Natural killer cell (primary cell): ENCODE data around the gene METTL16. TPM values are rescaled to one million over a fixed set of nuclear protein-coding genes. Genes with fewer than 3 reads are reported as not detected.

Experiments used
- ATAC-seq, 3 donors: fragments of 150-1000 bp in 2 of 3; fragments of 200-7000 bp in 1 of 3; cut with Tn5 transposase; 1 replicate in 1 of 3; 2 replicates in 2 of 3; pipeline ENCODE4 v1.10.0; 2021; ENCODE audit warnings: mild to moderate bottlenecking in 2 of 3, moderate library complexity in 2 of 3
- DNase-seq, 2 donors: peaks; one replicate each; pipeline versions ENCODE4 v3.0.0 to v3.0.0-alpha.2; 2013 to 2021; ENCODE audit warnings: mixed read lengths in 1 of 2
- H3K27ac ChIP-seq: one replicate; pipeline ENCODE4 v1.5.1; 2013; ENCODE audit warnings: mild to moderate bottlenecking, low read length
- H3K27me3 ChIP-seq: one replicate; pipeline ENCODE4 v1.6.1; 2013; ENCODE audit warnings: low read length; ENCODE audit not compliant: control insufficient read depth, insufficient read depth
- H3K36me3 ChIP-seq: one replicate; pipeline ENCODE4 v1.6.1; 2013; ENCODE audit warnings: low read length; ENCODE audit not compliant: control insufficient read depth, insufficient read depth
- H3K4me1 ChIP-seq: one replicate; pipeline ENCODE4 v1.6.1; 2013; ENCODE audit warnings: low read length; ENCODE audit not compliant: control insufficient read depth, insufficient read depth
- H3K4me3 ChIP-seq: one replicate; pipeline ENCODE4 v1.5.1; 2013; ENCODE audit warnings: low read length
- H3K9me3 ChIP-seq: one replicate; pipeline ENCODE4 v1.6.1; 2013; ENCODE audit warnings: low read length; ENCODE audit not compliant: control insufficient read depth, insufficient read depth
- H3K27ac Mint-ChIP-seq, 2 donors: one replicate each; pipeline ENCODE4 v1.8.0; 2022; ENCODE audit warnings: mild to moderate bottlenecking in 2 of 2, mixed read lengths in 2 of 2, moderate library complexity in 1 of 2
- H3K27me3 Mint-ChIP-seq, 2 donors: one replicate each; pipeline ENCODE4 v1.8.0; 2022; ENCODE audit warnings: low read depth in 2 of 2, mixed read lengths in 2 of 2
- H3K36me3 Mint-ChIP-seq: one replicate; pipeline ENCODE4 v1.8.0; 2022; ENCODE audit warnings: mixed read lengths
- H3K4me1 Mint-ChIP-seq, 2 donors: one replicate each; pipeline ENCODE4 v1.8.0; 2022; ENCODE audit warnings: mixed read lengths in 2 of 2
- H3K4me3 Mint-ChIP-seq: one replicate; pipeline ENCODE4 v1.8.0; 2022; ENCODE audit warnings: mild to moderate bottlenecking, moderate library complexity, mixed read lengths
- H3K9me3 Mint-ChIP-seq, 2 donors: one replicate each; pipeline ENCODE4 v1.8.0; 2022; ENCODE audit warnings: mixed read lengths in 2 of 2
- WGBS: methylation state at CpG from one replicate; pipeline ENCODE4 v1.1.7; 2013; ENCODE audit warnings: missing lambda C conversion rate; ENCODE audit not compliant: insufficient coverage; 5-methylcytosine and 5-hydroxymethylcytosine counted together
- intact Hi-C: fragments of 100-400 bp; cut with micrococcal nuclease; formaldehyde crosslinking; loops from one replicate; pipeline ENCODE4 v1.14.2; 2022
- total RNA-seq, 4 donors: library from RNA; stranded (reverse); fragments of 120-200 nt in 1 of 4; gene quantifications; one replicate each; pipeline versions ENCODE4 v1.2.3 to v1.2.4, GENCODE V29; 2013 to 2022
- TF ChIP-seq, protein P1 (sequence below): fragments of 200-600 bp; IDR thresholded peaks from one replicate; pipeline ENCODE4 v1.8.0; 2022; ENCODE audit warnings: antibody characterized with exemption

METTL16 gene
- total RNA-seq, 3 donors from 2014 or later (not counting 1 experiment from before 2014, with no cell fraction given): 27.9 to 36.9 (median 32.0) TPM

DNA sequence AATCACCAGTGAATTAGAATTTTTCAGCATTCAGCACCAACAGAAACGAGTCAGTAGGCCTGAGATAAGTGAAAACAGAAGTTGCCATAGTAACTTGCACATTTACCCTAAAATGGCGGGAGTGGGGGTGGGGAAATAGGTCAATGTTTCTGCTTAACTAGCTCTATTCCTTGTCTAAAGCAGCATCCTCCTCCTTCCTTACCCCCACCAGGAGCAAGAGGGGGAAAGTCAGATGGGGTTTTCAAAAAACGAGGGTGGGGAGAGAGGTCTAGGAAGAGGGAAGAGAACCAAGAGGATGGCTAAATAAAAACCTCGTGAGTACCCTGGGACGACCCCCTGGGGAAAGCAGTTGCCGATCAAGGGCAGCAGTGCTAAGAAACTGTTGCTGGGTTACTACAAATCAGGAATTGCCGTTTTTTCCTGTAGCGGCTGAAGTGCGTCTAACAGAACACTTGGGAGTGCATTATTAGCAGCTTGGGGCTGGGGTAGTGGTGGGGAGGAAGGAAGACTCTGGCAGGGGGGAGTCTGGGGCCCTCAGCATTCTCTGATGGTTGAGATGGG is 76.4 kb downstream of the METTL16 start:
- TF ChIP-seq, protein P1, sequence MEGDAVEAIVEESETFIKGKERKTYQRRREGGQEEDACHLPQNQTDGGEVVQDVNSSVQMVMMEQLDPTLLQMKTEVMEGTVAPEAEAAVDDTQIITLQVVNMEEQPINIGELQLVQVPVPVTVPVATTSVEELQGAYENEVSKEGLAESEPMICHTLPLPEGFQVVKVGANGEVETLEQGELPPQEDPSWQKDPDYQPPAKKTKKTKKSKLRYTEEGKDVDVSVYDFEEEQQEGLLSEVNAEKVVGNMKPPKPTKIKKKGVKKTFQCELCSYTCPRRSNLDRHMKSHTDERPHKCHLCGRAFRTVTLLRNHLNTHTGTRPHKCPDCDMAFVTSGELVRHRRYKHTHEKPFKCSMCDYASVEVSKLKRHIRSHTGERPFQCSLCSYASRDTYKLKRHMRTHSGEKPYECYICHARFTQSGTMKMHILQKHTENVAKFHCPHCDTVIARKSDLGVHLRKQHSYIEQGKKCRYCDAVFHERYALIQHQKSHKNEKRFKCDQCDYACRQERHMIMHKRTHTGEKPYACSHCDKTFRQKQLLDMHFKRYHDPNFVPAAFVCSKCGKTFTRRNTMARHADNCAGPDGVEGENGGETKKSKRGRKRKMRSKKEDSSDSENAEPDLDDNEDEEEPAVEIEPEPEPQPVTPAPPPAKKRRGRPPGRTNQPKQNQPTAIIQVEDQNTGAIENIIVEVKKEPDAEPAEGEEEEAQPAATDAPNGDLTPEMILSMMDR: no peak
- Histone ChIP-seq H3K36me3 (peaks cover 50% of the 10 kb centered on the region), H3K4me3 (no peak overlapping the region), H3K9me3 (no peaks in the 10 kb centered on the region), H3K27ac (no peak overlapping the region), H3K4me1 (peaks cover 4% of the 10 kb centered on the region), H3K27me3 (no peaks in the 10 kb centered on the region)
- peaks cover 0 to 7% of the 10 kb centered on the region in 2 donors for H3K4me1 Mint-ChIP-seq
- ATAC-seq: no peak
- H3K27ac Mint-ChIP-seq: no peak overlapping the region
- 85% methylated on average over 8 of the region's 9 CpGs for WGBS
- no peaks in the 10 kb centered on the region for H3K27me3 Mint-ChIP-seq
- H3K4me3 Mint-ChIP-seq: no peak overlapping the region
- H3K36me3 Mint-ChIP-seq: peaks cover 5% of the 10 kb centered on the region
- DNase-seq: no peak
- H3K9me3 Mint-ChIP-seq: no peaks in the 10 kb centered on the region
- intact Hi-C loops: no loop called here

DNA sequence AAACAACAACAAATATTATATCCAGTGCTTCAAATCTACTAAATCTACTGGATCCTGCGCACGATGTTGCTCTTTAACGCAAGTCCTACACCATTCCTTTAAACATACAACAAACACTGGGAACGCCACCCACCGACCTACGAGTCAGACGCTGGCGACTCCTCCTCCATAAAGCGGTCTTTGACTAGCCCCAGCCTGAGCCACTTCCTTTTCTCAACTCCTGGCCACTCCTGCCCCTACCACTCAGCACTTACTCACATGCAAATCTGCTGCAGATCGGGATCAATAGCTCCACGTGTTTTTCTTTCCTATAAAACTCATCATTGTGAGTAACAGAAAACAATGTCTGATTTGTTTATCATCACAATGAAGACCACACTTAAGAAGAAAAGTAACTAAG is 78.0 kb downstream of the METTL16 start:
- no peaks in the 10 kb centered on the region for H3K27me3 Mint-ChIP-seq
- DNase-seq: no peak
- no peak overlapping the region for H3K4me3 ChIP-seq
- intact Hi-C loops: no loop called here
- TF ChIP-seq, protein P1: no peak
- H3K4me1 ChIP-seq: no peaks in the 10 kb centered on the region
- WGBS: 93% methylated on average over 11 of the region's 11 CpGs
- no peak overlapping the region for H3K27ac Mint-ChIP-seq
- peaks cover 0 to 7% of the 10 kb centered on the region in 2 donors for H3K4me1 Mint-ChIP-seq
- peaks cover 5% of the 10 kb centered on the region for H3K36me3 Mint-ChIP-seq
- H3K36me3 ChIP-seq: peaks cover 42% of the 10 kb centered on the region
- no peak overlapping the region for H3K4me3 Mint-ChIP-seq
- no peak for ATAC-seq
- no peaks in the 10 kb centered on the region for H3K9me3 ChIP-seq
- H3K27ac ChIP-seq: no peak overlapping the region
- H3K27me3 ChIP-seq: no peaks in the 10 kb centered on the region
- H3K9me3 Mint-ChIP-seq: no peaks in the 10 kb centered on the region

DNA sequence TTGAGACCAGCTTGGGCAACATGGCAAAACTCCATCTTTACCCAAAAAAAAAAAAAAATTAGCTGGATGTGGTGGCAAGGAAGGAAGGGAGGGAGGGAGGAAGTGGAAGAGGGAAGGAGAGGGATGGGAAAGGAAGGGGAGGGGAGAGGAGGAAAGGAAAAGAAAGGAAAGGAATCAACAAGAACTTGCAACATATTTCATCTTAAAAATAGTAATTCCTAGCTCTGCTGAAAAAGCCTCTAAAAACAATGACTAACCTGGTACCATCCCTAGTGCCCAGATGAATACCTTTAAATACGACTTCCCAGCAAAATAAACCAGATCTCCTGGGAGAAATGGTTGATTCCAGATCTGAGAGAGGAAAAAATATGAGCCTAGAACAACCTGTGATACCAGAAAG is 83.8 kb downstream of the METTL16 start:
- DNase-seq (no peak), ATAC-seq (no peak)
- no peak overlapping the region for H3K4me3 ChIP-seq
- no peak overlapping the region for H3K27ac ChIP-seq
- Mint-ChIP-seq H3K27me3 (no peaks in the 10 kb centered on the region), H3K27ac (no peak overlapping the region), H3K36me3 (peaks cover 7% of the 10 kb centered on the region), H3K9me3 (no peaks in the 10 kb centered on the region), H3K4me1 (peaks cover 0 to 4% of the 10 kb centered on the region in 2 donors), H3K4me3 (no peak overlapping the region)
- peaks cover 4% of the 10 kb centered on the region for H3K36me3 ChIP-seq
- no peaks in the 10 kb centered on the region for H3K27me3 ChIP-seq
- no peaks in the 10 kb centered on the region for H3K9me3 ChIP-seq
- no CpG with 5 or more reads among the region's 1 CpG for WGBS
- intact Hi-C loops: no loop called here
- H3K4me1 ChIP-seq: no peaks in the 10 kb centered on the region
- TF ChIP-seq, protein P1: no peak

DNA sequence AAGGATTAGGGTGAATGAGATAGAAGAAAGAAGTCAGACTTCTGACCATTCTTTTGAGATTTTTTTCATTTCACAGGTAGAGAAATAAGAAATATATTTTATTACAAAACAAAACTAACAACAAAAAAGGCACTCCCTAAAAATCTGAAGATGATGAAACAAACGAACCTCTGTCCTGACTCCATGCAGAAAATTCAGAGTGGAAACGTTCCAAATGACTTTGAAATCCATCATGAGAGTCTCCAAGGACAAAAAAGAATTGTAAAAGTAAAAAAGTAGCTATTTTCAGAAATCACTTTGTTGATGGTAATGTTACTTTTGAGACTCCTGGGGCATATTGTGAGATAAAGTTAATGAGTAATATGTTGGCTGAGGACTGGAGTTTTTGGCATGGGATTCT is 84.5 kb downstream of the METTL16 start:
- Histone ChIP-seq H3K4me1 (no peaks in the 10 kb centered on the region), H3K4me3 (no peak overlapping the region), H3K27me3 (no peaks in the 10 kb centered on the region), H3K9me3 (no peaks in the 10 kb centered on the region), H3K27ac (no peak overlapping the region), H3K36me3 (peaks cover 2% of the 10 kb centered on the region)
- no peaks in the 10 kb centered on the region for H3K27me3 Mint-ChIP-seq
- H3K27ac Mint-ChIP-seq: no peak overlapping the region
- TF ChIP-seq, protein P1: no peak
- WGBS: 100% methylated on average over 2 of the region's 2 CpGs
- no peaks in the 10 kb centered on the region for H3K9me3 Mint-ChIP-seq
- DNase-seq (no peak), ATAC-seq (no peak)
- peaks cover 7% of the 10 kb centered on the region for H3K36me3 Mint-ChIP-seq
- peaks cover 0 to 4% of the 10 kb centered on the region in 2 donors for H3K4me1 Mint-ChIP-seq
- intact Hi-C loops: no loop called here
- no peak overlapping the region for H3K4me3 Mint-ChIP-seq
